GM19025 (cell line): ENCODE measurements around the gene MIER1.
A peak's percentile ranks its signal among the peaks of the same experiment; 100 is the strongest.

Experiments used
- ATAC-seq: cut with Tn5 transposase; IDR thresholded peaks from one replicate; pipeline ENCODE4 v1.9.1; 2021; ENCODE audit warnings: mild to moderate bottlenecking, low read depth, moderate library complexity; ENCODE audit not compliant: unreplicated experiment

The MIER1 gene

DNA sequence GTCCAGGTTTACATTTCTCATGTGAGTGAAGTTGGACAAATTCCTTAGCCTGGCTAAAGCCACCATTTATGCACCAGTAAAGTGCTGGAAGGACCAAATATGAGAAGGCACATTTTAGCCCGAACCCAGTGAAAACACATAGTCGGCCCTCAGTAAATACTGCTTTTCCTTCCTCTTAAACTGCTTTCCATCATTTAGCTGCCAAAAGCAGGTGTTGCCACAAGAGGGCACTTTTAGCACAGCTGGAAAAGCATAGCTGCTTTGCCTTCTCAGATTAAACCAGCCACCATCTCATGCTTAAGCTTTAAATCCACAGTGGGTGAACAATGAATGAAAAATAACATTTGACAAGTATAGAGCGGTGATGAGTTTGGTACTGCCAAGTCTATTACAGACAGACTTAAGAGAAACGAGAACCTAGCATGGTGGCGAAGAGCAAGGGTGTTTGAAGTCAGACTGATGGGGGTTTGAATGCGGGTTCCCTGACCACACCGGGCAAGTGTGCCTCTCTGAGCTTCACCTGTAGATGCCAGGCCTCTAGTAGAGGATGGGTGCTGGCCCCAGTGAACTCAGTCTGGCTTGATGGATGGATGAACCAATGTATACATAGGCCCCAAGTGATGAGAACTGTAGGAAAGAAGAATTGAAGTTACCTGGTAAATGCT lies 71.4 kb downstream of the MIER1 start:
- ATAC-seq: peak; percentile 57

DNA sequence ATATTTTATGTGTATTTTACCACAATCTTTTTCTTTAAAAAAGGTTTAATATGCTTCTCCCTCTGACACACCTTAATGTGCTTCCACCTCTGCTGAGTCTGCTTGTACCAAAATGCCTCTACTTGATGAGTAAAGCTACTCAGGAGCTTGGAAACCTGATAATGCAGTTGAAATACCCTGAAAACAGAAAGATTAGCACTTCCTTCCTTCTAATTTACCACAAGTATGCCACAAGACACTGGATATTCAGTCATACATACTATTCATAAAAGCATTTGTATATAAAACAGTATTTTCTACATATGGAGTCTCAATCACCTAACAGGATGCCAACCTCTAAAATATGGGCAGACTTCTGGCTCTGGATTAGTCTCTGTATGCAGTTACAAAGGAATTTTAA lies 74.2 kb downstream of the MIER1 start:
- no peak for ATAC-seq

DNA sequence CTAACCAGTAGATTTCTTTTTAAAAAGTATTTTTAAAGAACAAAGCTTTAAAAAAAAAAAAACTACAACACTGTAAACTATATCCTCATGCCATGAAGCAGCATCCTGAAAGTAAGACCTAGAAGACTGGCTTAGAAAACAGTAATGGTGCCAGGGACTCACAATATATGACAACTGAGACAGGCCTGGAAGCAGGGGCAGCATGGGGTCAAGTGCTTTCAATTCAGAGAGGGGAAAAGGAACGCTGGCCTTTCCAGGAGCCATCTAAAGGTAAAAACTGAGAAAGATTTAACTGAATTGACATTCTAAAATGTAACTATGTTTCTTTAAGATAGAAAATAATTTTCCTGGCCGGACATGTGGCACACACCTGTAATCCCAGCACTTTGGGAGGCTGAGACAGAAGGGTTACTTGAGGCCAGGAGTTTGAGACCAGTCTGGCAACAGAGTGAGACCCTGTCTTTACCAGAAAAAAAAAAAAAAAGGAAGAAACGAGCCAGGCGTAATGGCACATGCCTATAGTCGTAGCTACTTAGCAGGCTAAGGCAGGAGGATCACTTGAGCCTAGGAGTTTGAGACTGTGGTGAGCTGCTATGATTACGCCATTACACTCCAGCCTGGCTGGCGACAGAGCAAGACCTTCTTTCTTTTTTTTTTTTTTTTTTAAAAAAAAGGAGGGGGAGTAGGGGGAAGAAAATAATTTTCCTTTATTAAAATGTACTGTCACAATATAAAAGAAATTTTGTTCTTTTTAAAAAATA lies 75.0 kb downstream of the MIER1 start:
- no peak for ATAC-seq

DNA sequence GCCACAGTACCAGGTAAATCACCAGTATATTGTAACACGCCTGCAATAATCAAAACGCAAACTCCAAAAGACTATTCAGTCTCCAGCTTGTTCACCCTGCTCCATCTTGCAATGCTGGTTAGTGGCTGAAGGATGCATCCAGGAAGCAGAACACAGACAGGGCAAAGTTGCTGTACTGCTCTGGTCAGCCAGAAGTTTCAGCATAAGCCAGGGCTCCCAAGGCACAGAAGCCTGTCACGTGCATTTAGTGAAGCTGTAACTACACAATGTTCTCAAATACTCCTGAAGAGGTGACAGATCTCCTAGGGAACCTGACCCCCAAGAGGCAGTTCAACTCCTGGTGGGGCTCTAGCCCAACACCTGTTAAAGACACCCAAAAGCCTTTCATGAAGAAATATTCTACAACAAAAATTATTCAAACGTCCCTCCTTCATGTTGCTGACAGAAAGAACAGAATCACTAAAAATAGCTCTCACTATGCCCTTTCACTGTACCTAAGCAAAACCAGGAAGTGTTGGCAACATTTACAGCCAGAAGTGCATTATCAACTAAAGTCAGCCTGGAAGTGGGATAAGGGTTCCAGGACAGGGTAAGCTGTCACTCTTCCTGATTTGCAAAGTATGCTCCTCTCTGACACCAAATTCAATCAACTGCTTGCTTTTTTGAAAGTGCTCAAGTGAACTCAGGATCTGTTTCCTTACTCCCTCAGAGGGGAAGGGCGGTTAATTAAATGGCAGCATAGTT lies 77.1 kb downstream of the MIER1 start:
- ATAC-seq: no peak

DNA sequence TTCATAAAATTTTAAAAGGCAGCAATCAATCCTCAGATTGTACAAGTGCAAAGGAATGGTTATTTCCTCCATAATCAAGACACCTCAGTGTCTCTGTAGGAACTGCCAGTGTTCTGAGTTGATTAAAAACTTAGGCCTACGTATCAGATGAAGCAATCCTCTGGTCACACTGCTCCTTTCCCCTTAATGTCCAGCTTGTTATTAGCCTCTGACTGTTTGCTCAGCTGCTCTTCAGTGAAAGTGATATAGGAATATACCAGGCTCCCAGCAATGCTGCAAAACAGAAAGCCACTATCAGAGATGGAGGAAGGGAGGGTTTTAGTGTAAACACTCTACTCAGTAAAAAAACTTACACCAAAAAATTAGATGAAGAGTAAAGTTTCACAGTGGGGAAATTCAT lies 79.4 kb downstream of the MIER1 start:
- ATAC-seq: no peak

DNA sequence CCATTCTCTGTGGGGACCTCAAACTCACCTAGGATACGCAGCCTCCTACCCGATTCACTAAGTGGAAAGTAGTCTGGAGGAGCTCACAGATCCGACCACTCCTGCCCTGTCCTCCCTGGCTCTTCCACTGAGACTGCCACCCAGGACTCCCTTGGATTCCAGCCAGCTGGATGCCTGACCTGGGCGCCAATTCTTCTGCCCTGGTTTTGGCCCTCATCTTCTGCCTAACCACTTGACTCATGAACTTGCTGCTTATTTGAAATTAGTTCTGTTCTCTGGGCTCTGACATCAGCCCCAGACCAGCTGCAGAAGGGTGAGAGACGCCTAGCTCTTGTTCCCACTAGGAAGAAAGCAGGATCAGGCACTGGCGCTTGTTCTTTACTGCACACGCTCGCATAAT lies 80.3 kb downstream of the MIER1 start:
- ATAC-seq: no peak

DNA sequence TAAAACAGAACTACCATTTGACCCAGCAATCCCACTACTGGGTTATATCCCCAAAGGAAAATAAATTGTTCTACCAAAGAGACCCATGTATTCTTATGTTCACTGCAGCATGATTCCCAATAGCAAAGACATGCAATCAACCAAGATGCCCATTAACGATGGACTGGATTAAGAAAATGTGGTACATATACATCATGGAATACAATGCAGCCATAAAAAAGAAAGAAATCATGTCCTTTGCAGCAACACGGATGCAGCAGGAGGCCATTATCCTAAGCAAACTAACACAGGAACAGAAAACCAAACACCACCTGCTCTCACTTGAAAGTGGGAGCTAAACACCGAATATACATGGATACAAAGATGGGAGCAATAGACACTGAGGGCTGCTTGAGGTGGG lies 85.0 kb downstream of the MIER1 start:
- ATAC-seq: no peak

DNA sequence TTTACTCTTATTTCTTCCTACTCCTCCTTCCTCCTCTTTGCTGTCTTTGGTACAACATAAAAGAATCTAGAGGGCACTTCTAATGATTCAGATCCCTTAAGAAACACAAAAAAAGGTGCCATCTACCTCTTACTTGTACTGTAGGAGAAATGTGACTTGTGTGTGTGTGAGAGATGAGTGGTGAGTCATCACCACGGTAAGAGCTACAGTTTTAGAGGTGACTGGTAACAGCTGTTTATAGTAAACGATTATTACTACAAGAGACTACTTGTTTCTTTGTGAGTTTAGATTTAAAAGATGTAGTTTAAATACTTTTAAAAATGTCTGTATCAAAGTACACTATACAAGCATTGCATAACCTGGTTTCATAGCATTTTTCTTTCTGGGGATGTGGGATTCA lies 88.8 kb downstream of the MIER1 start:
- peak; percentile 51 for ATAC-seq

DNA sequence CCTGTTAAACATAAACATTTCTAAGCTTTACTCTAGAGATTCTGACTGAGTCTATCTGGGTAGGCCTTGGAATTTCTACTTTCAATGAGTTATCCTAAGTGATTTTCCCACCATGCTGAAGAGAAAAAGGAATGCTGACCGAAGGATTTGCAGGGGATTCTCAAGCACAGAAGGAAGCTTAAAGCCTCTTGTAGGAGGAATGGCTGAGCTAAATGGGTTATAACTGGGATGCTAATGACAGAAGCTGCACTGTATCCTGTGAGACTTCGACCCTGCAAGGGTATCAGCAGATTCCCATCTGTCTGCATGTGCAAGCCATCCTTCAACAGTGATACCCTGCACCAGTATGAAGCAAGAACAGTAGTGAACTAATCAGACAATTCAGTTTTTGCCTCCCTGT lies 93.8 kb downstream of the MIER1 start:
- no peak for ATAC-seq

DNA sequence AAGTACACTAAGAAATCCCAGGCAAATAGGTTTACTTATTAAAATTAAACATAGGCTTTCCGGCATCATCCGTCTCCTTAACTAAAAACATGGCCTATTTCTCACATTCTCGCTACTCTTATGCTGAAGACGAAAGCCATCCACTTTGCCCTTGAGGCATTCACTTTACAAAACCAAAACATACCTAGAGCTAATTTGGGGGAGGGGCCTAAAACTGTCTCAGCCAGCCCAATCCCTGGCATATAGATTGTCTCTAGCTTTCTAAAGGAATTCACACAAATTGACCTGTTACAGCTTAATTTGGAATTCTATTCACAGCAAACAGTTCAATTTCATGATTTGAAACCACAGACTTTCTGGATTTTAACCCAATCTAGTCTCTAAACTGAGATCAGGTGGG lies 94.3 kb downstream of the MIER1 start:
- ATAC-seq: no peak

DNA sequence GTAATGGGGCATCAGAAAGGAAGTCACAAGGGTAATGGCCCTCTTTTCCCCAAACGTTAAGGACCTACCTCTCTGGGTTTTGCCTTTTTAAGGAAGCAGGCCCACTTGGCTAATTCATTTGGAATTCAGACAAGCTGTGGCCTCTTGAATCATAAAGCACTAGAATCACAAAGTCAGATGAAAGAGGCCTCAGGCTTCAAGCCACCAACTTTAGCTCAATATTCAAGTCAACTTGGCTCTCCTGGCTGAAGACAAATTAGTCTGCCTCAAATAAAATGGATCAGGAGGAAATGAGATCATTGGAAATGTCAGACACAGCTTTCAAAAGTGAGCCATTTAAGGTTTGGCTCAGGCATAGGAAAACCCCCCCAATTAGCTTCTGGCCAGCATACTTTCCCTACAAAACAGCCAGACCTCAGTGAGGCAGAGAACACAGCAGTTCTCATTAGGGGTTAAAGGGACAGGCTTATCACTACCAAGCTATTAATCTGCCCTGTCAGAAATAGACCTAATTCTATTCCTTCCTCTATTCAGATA lies 94.9 kb downstream of the MIER1 start:
- no peak for ATAC-seq

DNA sequence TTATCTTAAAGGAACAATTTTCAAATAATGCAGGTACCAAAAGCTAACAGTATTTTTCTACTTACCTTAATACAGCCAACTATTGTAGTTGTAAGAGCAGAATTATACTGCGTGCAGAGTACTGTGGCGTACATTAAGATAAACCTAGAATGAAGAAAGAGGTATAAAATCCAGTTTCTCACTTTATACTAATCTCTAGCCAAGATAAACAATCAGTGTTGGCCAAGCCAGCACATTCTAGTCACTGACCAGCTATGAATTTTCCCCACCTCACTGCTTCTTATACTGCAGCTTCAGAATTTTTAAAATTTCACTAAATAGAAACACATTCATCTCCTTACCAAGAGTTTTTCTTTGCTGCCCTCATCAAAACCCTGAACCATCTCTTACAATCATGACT lies 95.5 kb downstream of the MIER1 start:
- ATAC-seq: no peak

DNA sequence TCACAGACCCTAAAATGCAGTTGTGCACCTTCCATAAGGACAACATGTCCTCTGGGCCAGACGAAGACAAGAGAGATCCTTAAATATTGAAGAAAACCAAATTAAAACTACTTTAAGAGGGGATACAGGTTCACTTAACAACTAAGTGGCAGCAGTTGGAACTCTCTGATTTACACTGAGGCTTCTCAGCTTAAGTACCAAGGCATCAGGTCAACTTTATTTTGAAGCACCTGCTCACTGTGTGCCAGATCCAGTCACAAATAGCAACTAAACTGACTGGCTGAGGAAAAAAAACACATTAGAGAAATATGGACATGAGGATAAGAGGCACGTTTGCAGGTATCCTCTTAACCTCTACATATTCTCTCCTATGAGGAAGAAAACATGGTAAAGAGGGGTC lies 96.0 kb downstream of the MIER1 start:
- ATAC-seq: no peak

DNA sequence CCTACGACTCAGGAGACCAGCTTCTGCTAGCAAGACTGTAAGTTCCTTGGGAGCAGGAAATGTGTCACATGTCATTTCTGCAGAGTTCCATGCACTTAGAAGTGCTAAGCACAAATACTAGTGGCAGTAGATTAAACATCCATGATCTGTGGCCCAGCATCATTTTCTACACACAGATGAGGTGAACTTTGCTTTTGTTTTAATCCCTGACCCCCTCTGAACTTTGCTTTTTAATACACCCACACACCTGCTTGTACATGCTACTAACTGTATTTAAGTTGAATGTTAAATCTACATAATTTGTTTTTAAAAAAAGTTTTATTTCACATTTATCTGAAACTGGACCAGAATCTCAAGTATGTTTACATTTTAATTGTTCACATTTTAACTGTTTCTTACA lies 104.7 kb downstream of the MIER1 start:
- no peak for ATAC-seq

DNA sequence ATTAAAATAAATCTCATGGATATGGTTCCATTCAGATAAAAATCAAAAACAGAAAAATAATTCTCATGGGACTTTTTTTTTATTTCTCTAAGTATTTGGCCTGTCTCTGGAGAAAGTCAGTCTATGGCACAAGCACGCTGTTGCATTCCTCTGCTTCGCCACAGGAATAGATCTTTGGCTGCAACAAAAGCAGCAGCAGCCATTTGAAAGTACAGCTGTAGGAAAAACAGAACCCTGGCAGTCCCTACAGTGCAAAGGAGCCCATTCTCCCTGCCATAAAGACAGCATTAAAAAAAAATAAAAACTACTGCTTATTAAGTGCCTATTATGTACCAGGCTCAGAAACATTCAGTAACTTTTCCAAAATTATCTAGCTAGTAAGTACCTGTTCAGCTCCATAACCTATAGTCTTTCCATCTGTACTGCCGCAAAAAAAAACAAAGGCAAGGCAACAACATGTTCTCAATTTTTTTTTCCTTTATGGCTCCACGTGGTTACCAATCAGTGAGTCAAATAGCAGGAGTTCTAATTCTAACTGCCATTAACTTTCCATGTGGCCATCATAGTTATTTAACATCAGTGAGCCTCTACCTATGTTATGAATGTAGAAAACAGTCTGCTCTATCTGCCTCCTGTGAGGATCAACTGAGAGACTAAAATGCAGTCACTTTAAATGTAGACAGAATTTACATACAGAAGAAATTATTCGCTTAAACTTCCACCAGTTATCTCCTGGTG lies 106.5 kb downstream of the MIER1 start:
- no peak for ATAC-seq

DNA sequence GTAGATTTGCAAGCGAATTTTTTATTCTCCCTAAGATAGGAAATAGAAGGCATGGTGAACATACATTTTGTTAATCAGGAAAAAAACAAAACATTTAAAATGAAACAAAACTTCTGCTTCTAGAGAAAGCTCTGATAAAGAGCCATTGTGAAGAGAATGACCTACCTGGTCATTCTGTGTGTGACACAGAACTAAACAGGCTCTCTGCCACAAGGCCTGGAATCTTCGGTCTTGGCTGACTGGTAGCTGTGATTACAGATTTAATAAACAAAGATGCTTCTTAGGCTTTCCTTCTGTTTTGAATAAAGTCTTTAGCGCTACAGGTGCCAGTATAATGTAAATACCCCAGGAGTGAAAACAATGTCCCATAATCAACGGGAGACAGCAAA lies 107.1 kb downstream of the MIER1 start:
- ATAC-seq: no peak
